HG03066 (cell line): ENCODE data around the gene MYLK4.

Source experiments
- ATAC-seq: cut with Tn5 transposase; IDR thresholded peaks from one replicate; pipeline ENCODE4 v1.9.1; 2021; ENCODE audit warnings: low read depth; ENCODE audit not compliant: unreplicated experiment

The MYLK4 gene

GRCh38 chr6:2758980-2759379 lies 8.3 kb upstream of the MYLK4 start:
- no peak for ATAC-seq

- no peak for ATAC-seq
These were observed 6.0 kb upstream of the MYLK4 start for GRCh38 chr6:2756687-2757224.

DNA sequence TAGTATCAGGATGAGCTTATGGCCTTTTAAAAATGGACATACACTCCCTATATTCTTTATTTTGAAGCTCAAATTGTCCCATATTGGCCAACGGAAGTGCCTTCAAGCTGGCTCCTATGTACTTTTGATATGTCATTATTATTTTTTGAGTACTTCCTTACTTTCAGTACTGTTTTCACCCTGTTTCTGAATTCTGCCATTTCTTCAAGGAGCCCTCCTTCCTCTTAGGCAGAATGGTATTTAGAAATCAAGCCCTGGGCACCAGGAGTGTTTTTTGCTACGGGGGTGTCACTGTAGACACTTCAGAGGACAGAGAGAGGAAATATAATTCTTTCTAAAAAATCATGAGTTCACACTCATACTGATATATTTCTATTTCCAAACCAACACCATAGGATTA lies 5.5 kb upstream of the MYLK4 start:
- no peak for ATAC-seq

- ATAC-seq = no peak
These were observed 4.7 kb upstream of the MYLK4 start for GRCh38 chr6:2755456-2755855.

- ATAC-seq = no peak
These were observed 4.2 kb upstream of the MYLK4 start for GRCh38 chr6:2754911-2755310.

- ATAC-seq = no peak
These were observed 3.7 kb upstream of the MYLK4 start for GRCh38 chr6:2754393-2754792.

DNA sequence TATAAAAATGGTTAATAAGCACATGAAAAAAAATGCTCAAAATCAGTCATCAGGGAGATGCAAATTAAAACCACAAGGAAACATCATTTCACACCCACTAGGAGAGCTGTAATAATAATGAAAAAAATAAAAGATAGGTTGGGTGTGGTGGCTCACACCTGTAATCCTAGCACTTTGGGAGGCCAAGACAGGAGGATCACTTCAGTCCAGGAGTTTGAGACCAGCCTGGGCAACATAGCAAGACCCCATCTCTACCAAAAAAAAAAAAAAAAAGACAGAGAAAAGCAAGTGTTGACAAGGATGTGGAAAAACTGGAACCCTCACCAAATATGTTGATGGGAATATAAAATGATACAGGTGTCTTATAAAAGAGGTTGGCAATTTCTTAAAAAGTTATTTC lies 3.0 kb upstream of the MYLK4 start:
- no peak for ATAC-seq

DNA sequence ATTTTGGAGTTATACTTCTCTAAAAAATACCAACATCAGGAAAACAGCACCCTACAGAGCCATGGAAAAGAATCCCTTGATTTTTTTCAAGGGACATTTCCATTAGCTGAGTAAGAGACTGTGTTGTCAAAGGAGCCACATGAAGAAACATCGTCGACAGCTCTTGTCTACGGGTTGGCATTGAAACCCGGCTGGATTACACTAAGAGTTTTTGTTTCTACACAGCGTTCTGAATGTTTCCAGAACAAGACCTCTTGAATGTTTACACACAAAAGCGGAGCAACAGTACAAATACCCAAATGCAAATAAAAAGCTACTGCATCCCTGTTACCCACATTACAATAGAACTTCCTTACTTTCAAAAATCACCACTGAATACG lies 2.4 kb upstream of the MYLK4 start:
- ATAC-seq = no peak

DNA sequence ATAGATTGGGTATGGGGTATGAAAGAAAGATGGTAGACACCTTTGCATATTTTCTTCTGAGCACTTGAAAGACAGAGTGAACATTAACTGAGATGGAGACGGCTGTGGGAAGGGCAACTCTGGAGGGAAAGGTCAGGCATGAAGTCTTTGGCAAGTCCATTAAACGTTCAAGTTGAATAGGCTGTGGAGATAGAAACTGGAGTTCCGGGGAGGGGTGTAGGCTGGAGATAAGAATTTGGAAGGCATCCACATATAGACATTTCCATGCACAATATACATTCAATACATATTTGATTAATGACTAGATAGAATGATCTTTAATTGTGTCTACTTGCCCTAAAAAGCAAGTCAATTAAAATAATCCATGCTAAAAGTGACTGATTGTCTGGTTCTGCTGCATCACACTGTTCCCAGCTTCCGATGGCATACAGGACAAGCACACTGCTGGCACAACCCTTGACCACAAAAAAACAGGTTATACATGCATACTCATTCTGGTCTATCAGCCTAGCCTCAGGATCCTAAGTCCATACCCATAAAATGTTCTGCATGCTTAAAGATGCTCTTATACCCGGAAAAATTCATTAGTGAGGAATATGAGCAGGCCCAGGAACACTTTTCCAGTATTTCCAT lies 1.9 kb upstream of the MYLK4 start:
- ATAC-seq = no peak

DNA sequence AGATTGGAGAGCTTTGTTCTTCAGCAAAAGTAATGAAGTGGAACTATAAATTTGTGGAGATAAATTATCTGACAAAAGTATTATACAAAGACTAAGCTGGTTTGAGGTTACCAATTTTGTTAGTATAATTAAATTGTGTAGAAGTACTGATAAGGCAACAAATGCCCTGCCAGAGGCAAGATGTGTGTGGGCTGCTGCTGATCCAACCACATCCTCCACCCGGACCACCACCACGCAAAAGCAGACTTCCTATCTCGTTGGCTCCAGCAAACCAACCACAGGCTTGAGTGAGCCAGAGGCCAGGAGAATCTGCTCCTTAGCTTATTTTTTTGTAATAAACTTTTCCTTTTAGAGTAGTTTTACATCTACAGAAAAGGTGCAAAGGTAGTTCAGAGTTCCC lies 1.1 kb upstream of the MYLK4 start:
- ATAC-seq = no peak

DNA sequence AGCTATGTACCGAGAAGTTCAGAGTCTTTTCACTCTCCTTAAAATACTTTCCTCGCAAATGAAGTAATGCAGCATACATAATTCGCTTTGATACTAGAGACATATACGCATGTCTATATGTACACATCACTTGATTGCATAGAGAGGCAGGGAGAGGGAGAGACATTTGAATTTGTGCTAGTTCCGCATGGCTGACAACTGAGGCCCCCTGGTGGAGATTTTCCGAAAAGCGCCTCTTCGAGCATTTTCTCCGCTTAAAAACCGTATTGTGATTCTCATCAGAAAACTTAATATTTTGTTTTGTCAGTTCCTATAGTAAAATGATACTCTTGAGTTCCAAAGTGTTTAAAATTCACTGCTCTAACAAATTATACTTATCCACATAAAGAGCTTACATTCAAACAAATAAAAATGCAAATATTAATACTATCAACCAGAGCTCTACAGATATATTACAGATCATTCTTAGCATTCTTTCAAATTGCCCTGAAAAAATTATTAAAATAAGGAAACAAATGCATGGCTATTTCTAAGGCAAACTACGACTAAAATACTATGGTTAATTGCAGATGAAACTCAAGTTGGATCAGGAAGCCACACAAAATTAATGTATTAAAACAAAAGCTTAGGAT lies 637 bp downstream of the MYLK4 start:
- ATAC-seq = no peak

GRCh38 chr6:2748183-2748582 lies 2.5 kb downstream of the MYLK4 start:
- no peak for ATAC-seq

DNA sequence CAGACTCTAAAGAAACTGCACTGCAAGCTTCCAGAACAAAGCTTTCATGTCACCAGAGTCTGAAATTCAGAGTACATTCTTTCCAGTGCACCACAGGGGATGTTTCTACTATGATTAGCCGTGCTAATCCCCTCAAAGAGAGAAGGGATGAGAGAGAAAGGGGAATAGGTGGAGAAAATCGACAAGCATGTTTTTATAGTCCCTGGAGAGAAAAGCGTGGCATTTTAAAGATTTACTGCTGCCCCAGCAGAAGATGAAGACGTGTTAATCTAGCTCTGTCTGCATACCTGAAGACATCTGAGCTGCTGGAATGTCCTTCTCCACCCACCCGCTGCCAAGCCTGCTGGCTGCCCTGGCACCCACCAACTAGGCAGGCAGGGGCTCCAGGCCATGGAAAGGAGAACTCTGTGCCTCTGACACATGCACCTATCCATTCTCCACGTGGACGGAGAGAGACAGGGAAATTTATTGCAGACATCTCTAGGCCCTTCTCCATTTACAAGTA lies 4.1 kb downstream of the MYLK4 start:
- no peak for ATAC-seq

DNA sequence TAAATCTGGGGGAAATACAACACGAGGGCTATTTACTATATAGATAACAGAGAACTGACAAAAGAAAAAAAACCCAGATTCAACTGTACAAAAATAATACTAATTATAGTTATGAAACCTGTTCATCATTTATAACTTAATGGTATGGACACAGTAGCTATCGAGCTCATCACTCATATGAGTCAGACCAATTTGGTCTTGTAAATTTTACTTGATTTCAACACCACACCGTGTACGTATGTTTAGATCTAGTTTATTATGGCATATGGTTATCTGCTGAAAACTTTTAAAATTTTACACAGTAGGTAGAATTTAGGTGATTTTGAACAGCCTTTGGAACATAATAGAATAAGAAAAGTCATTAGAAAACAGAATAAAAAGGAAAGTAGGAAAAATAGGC lies 5.5 kb downstream of the MYLK4 start:
- ATAC-seq = no peak

DNA sequence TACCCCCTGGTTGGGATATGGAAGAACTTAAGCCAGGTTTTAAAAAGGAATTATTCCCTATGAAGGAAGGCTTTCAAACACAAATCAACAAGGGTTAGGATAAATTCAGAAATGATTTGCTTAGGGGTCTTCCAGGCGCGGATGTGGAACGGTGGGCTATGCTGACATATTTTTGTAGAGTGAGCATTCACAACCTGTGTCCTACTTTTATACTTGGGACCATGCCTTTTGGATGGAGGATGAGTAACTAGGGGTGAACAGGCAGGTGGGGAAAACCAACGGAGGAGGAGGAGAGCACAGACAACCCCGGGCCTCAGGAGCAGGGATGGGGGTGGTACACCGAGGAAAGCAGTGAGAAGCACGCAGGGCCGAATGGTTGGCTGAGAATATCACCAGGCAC lies 5.9 kb downstream of the MYLK4 start:
- ATAC-seq = no peak

GRCh38 chr6:2744209-2744771 lies 6.4 kb downstream of the MYLK4 start:
- ATAC-seq = no peak

DNA sequence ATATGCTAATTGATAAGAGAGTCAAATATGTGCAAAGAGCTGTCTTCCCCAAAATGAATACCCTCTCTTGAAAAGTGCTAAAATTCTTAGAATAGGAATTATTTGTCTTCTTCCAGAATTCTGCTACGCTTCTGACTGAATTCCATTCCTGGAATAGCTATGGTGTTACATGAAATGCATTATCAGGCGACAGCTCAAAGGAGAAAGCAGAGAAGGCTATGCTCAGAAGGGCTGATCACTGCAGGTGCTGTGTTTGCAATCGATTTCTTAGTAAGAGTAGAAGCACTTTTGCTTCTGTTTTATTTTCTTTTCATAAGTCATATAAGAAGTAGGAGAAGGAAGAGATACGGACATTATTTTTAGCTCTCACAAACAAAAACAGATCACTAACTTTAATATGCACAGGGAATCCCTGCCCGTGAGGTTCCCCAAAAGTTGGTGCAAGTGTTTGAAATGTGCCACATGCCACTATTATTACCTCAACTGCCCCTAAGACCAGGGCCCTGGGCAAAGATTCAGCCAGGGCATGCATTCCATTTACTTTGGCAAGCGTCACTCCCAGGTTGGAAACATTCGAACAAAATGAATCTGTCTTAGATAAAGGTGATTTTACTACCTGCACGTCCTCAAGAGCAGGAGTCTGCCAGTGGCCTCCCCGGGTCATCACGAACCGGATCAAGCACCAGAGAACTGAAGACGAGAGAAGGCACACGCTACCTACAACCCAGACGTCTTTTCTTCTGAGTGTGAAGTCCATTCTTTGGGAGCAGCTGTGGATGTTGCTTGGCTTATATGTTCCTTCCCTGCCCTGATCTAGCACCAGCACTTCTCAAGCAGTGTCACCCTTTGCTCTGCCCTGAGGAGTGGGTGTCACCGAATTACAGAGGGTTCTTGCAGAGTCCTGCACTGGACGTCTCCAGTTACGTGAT lies 7.2 kb downstream of the MYLK4 start:
- no peak for ATAC-seq

- no peak for ATAC-seq
These were observed 9.0 kb downstream of the MYLK4 start for GRCh38 chr6:2741756-2742155.

GRCh38 chr6:2740581-2740980 lies 10.1 kb downstream of the MYLK4 start:
- no peak for ATAC-seq

DNA sequence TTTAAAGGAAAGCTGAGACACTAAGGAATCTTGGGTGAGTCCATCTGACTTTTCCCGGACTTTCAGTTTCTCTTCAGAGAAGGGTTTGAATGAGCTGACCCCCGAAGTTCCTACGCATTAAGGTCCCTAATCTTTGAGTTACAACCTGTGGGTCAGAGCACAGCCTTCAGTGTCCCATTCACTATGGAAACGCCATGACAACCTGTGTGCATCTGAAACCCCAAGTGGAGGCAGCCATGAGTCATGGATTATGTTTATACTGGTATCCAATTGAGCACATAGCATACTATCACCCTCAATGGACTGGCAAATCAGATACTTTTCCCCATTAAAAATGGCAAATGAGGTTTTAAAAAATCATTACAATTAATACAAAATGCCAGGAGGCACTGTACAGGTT lies 11.4 kb downstream of the MYLK4 start:
- no peak for ATAC-seq
